Activated naive CD8-positive, alpha-beta T cell treated with anti-CD3 and anti-CD28 coated beads, Interleukin-2, amount 50 U/mL, for 24 hours (primary cell): Measurements from ENCODE around the gene TCL1B.
"Not testable (repeated sequence)": the region's sequence is repeated elsewhere in the genome, so short reads cannot be mapped to it uniquely, and the experiment has no call there.

Experiments
- ATAC-seq: fragments of 150-1000 bp; cut with Tn5 transposase; one replicate; pipeline ENCODE4 v1.10.0; 2021
- DNase-seq: peaks from one replicate; pipeline ENCODE4 v3.0.0; 2021
- H3K27ac Mint-ChIP-seq: one replicate; pipeline ENCODE4 v1.8.0; 2021; ENCODE audit warnings: mild to moderate bottlenecking, mixed read lengths
- H3K27me3 Mint-ChIP-seq: one replicate; pipeline ENCODE4 v1.8.0; 2021; ENCODE audit warnings: mixed read lengths
- H3K36me3 Mint-ChIP-seq: one replicate; pipeline ENCODE4 v1.8.0; 2021; ENCODE audit warnings: low read depth, mixed read lengths
- H3K4me1 Mint-ChIP-seq: one replicate; pipeline ENCODE4 v1.8.0; 2021; ENCODE audit warnings: mixed read lengths
- H3K4me3 Mint-ChIP-seq: one replicate; pipeline ENCODE4 v1.8.0; 2021; ENCODE audit warnings: mild to moderate bottlenecking, moderate library complexity, mixed read lengths
- H3K9me3 Mint-ChIP-seq: one replicate; pipeline ENCODE4 v1.8.0; 2021; ENCODE audit warnings: mixed read lengths

The TCL1B gene

GRCh38 chr14:95660651-95661515 lies 25.3 kb upstream of the TCL1B start:
- Mint-ChIP-seq H3K27ac (no peak overlapping the region), H3K36me3 (no peaks in the 10 kb centered on the region), H3K4me3 (no peak overlapping the region), H3K9me3 (no peaks in the 10 kb centered on the region), H3K4me1 (peaks cover 15% of the 10 kb centered on the region), H3K27me3 (peaks cover 7% of the 10 kb centered on the region)
- DNase-seq, result no peak
- ATAC-seq, result no peak

GRCh38 chr14:95662376-95663186 lies 23.6 kb upstream of the TCL1B start:
- DNase-seq (no peak), ATAC-seq (no peak)
- H3K4me1 Mint-ChIP-seq, result peaks cover 16% of the 10 kb centered on the region
- no peak overlapping the region for H3K4me3 Mint-ChIP-seq
- peak overlapping the region; percentile 21 for H3K27ac Mint-ChIP-seq
- H3K27me3 Mint-ChIP-seq, result peaks cover 7% of the 10 kb centered on the region
- no peaks in the 10 kb centered on the region for H3K9me3 Mint-ChIP-seq
- no peaks in the 10 kb centered on the region for H3K36me3 Mint-ChIP-seq

- H3K36me3 Mint-ChIP-seq, result no peaks in the 10 kb centered on the region
- DNase-seq, result no peak
- H3K4me3 Mint-ChIP-seq, result no peak overlapping the region
- peak overlapping the region; percentile 21 for H3K27ac Mint-ChIP-seq
- H3K27me3 Mint-ChIP-seq, result peaks cover 7% of the 10 kb centered on the region
- peaks cover 17% of the 10 kb centered on the region for H3K4me1 Mint-ChIP-seq
- ATAC-seq, result no peak
- no peaks in the 10 kb centered on the region for H3K9me3 Mint-ChIP-seq
Observed at GRCh38 chr14:95663226-95663797, 22.9 kb upstream of the TCL1B start.

- DNase-seq, result no peak
- ATAC-seq, result no peak
Observed at GRCh38 chr14:95664066-95664465, 22.2 kb upstream of the TCL1B start.

GRCh38 chr14:95664546-95664945 lies 21.7 kb upstream of the TCL1B start:
- H3K9me3 Mint-ChIP-seq, result no peaks in the 10 kb centered on the region
- ATAC-seq, result no peak

More at GRCh38 chr14:95664066-95664465, 22.2 kb upstream of the TCL1B start:
- no peak overlapping the region for H3K4me3 Mint-ChIP-seq
- no peaks in the 10 kb centered on the region for H3K9me3 Mint-ChIP-seq
- no peaks in the 10 kb centered on the region for H3K36me3 Mint-ChIP-seq
- peaks cover 14% of the 10 kb centered on the region for H3K4me1 Mint-ChIP-seq
- peaks cover 4% of the 10 kb centered on the region for H3K27me3 Mint-ChIP-seq
- no peak overlapping the region for H3K27ac Mint-ChIP-seq

GRCh38 chr14:95665530-95665929 lies 20.7 kb upstream of the TCL1B start:
- peaks cover 14% of the 10 kb centered on the region for H3K4me1 Mint-ChIP-seq
- not testable (repeated sequence) for DNase-seq, ATAC-seq, H3K4me3 Mint-ChIP-seq, H3K36me3 Mint-ChIP-seq, H3K27ac Mint-ChIP-seq, H3K27me3 Mint-ChIP-seq, H3K9me3 Mint-ChIP-seq

More at GRCh38 chr14:95664546-95664945, 21.7 kb upstream of the TCL1B start:
- Mint-ChIP-seq H3K4me3 (no peak overlapping the region), H3K27ac (no peak overlapping the region), H3K27me3 (peaks cover 4% of the 10 kb centered on the region), H3K36me3 (no peaks in the 10 kb centered on the region), H3K4me1 (peaks cover 14% of the 10 kb centered on the region)
- no peak for DNase-seq

GRCh38 chr14:95666450-95666849 lies 19.8 kb upstream of the TCL1B start:
- no peaks in the 10 kb centered on the region for H3K9me3 Mint-ChIP-seq
- no peak for DNase-seq
- H3K4me1 Mint-ChIP-seq, result peaks cover 14% of the 10 kb centered on the region
- ATAC-seq, result no peak
- no peak overlapping the region for H3K4me3 Mint-ChIP-seq
- H3K36me3 Mint-ChIP-seq, result no peaks in the 10 kb centered on the region
- H3K27me3 Mint-ChIP-seq, result peaks cover 5% of the 10 kb centered on the region
- H3K27ac Mint-ChIP-seq, result no peak overlapping the region

GRCh38 chr14:95667249-95667693 lies 19.0 kb upstream of the TCL1B start:
- no peak overlapping the region for H3K4me3 Mint-ChIP-seq
- H3K27me3 Mint-ChIP-seq, result peaks cover 5% of the 10 kb centered on the region
- H3K27ac Mint-ChIP-seq, result no peak overlapping the region
- H3K36me3 Mint-ChIP-seq, result no peaks in the 10 kb centered on the region
- no peaks in the 10 kb centered on the region for H3K9me3 Mint-ChIP-seq
- H3K4me1 Mint-ChIP-seq, result peaks cover 13% of the 10 kb centered on the region
- no peak for DNase-seq
- ATAC-seq, result no peak

GRCh38 chr14:95668235-95668772 lies 17.9 kb upstream of the TCL1B start:
- Mint-ChIP-seq H3K4me1 (peaks cover 7% of the 10 kb centered on the region), H3K27me3 (peaks cover 1% of the 10 kb centered on the region), H3K36me3 (no peaks in the 10 kb centered on the region), H3K27ac (no peak overlapping the region), H3K9me3 (no peaks in the 10 kb centered on the region), H3K4me3 (no peak overlapping the region)
- DNase-seq (no peak), ATAC-seq (no peak)

- peaks cover 9% of the 10 kb centered on the region for H3K27me3 Mint-ChIP-seq
- no peak overlapping the region for H3K27ac Mint-ChIP-seq
- no peak for ATAC-seq
- H3K4me1 Mint-ChIP-seq, result no peaks in the 10 kb centered on the region
- no peaks in the 10 kb centered on the region for H3K36me3 Mint-ChIP-seq
- DNase-seq, result no peak
- H3K4me3 Mint-ChIP-seq, result no peak overlapping the region
- H3K9me3 Mint-ChIP-seq, result no peaks in the 10 kb centered on the region
Observed at GRCh38 chr14:95674613-95675012, 11.6 kb upstream of the TCL1B start.

GRCh38 chr14:95675486-95675885 lies 10.7 kb upstream of the TCL1B start:
- Mint-ChIP-seq H3K4me1 (no peaks in the 10 kb centered on the region), H3K36me3 (no peaks in the 10 kb centered on the region), H3K27me3 (peaks cover 9% of the 10 kb centered on the region), H3K27ac (no peak overlapping the region), H3K9me3 (no peaks in the 10 kb centered on the region), H3K4me3 (no peak overlapping the region)
- no peak for ATAC-seq
- no peak for DNase-seq

GRCh38 chr14:95677179-95677835 lies 8.9 kb upstream of the TCL1B start:
- Mint-ChIP-seq H3K27ac (no peak overlapping the region), H3K9me3 (no peaks in the 10 kb centered on the region), H3K4me3 (no peak overlapping the region), H3K4me1 (no peaks in the 10 kb centered on the region), H3K27me3 (peaks cover 8% of the 10 kb centered on the region), H3K36me3 (no peaks in the 10 kb centered on the region)
- DNase-seq (no peak), ATAC-seq (no peak)

- Mint-ChIP-seq H3K27me3 (peaks cover 12% of the 10 kb centered on the region), H3K36me3 (no peaks in the 10 kb centered on the region), H3K4me3 (no peak overlapping the region), H3K27ac (no peak overlapping the region), H3K4me1 (no peaks in the 10 kb centered on the region), H3K9me3 (no peaks in the 10 kb centered on the region)
- ATAC-seq (no peak), DNase-seq (no peak)
Observed at GRCh38 chr14:95679148-95679815, 6.9 kb upstream of the TCL1B start.
